ENCODE measurements around the gene NOP16.

The NOP16 gene

GRCh38 chr5:176362233-176362490 lies 26.2 kb downstream of the NOP16 start:
- no peak for TF ChIP-seq CTCF (IDR thresholded peaks at IDR 0.05; ENCODE audit: extremely low read depth, missing control alignments)
- no peak for DNase-seq (ENCODE audit: low spot score)

- peak; percentile 24 for TF ChIP-seq CTCF (IDR thresholded peaks at IDR 0.05; ENCODE audit: extremely low read depth, missing control alignments)
Measured at GRCh38 chr5:176361437-176362232, 26.8 kb downstream of the NOP16 start, which contains the start of gene KIAA1191. KIAA1191 (minus strand) TSS chr5:176361764; CDS start chr5:176359508, 2,256 bp downstream.

GRCh38 chr5:176360894-176361436 lies 27.4 kb downstream of the NOP16 start:
- no peak for DNase-seq (ENCODE audit: low spot score)
- no peak for TF ChIP-seq CTCF (IDR thresholded peaks at IDR 0.05; ENCODE audit: extremely low read depth, missing control alignments)

More at GRCh38 chr5:176361437-176362232, 26.8 kb downstream of the NOP16 start, which contains the start of gene KIAA1191:
- DNase-seq (ENCODE audit: low spot score): peak; percentile 91

- DNase-seq (ENCODE audit: low spot score): no peak
- TF ChIP-seq CTCF (IDR thresholded peaks at IDR 0.05; ENCODE audit: extremely low read depth, missing control alignments): no peak
Measured at GRCh38 chr5:176359658-176360057, 28.7 kb downstream of the NOP16 start.

- no peak for TF ChIP-seq CTCF (IDR thresholded peaks at IDR 0.05; ENCODE audit: extremely low read depth, missing control alignments)
Measured at GRCh38 chr5:176356179-176356566, 32.2 kb downstream of the NOP16 start.

GRCh38 chr5:176355400-176356178 lies 32.8 kb downstream of the NOP16 start:
- TF ChIP-seq CTCF (IDR thresholded peaks at IDR 0.05; ENCODE audit: extremely low read depth, missing control alignments): no peak
- DNase-seq (ENCODE audit: low spot score): no peak

More at GRCh38 chr5:176356179-176356566, 32.2 kb downstream of the NOP16 start:
- no peak for DNase-seq (ENCODE audit: low spot score)

- no peak for TF ChIP-seq CTCF (IDR thresholded peaks at IDR 0.05; ENCODE audit: extremely low read depth, missing control alignments)
- DNase-seq (ENCODE audit: low spot score): no peak
Measured at GRCh38 chr5:176353533-176353932, 34.9 kb downstream of the NOP16 start.
